Liver (tissue), 3 donors: Measurements from ENCODE around the gene LINGO4.

Experiments used
- CTCF ChIP-seq: fragments of 150-350 bp; IDR thresholded peaks from 2 replicates; pipeline ENCODE4 v1.5.1; 2017; ENCODE audit warnings: improper control_type of control experiment, low read depth, low read length; ENCODE audit not compliant: missing input control
- FOXA1 ChIP-seq: IDR thresholded peaks from 2 replicates; pipeline ENCODE4 v1.6.1; 2016; ENCODE audit warnings: antibody characterized with exemption
- HNF4G ChIP-seq: IDR thresholded peaks from 2 replicates; pipeline ENCODE4 v1.6.1; 2016; ENCODE audit warnings: antibody characterized with exemption
- RAD21 ChIP-seq, 2 donors: IDR thresholded peaks; 2 replicates each; pipeline ENCODE4 v1.6.1; 2016; ENCODE audit warnings: antibody characterized with exemption in 2 of 2, mild to moderate bottlenecking in 2 of 2
- RXRA ChIP-seq, 2 donors: IDR thresholded peaks; 2 replicates each; pipeline ENCODE4 v1.6.1; 2017 to 2018; ENCODE audit warnings: antibody characterized with exemption in 2 of 2, mild to moderate bottlenecking in 1 of 2
- SP1 ChIP-seq: IDR thresholded peaks from 2 replicates; pipeline ENCODE4 v1.6.1; 2018; ENCODE audit warnings: antibody characterized with exemption, mild to moderate bottlenecking
- TAF1 ChIP-seq: conservative IDR thresholded peaks from 2 replicates; pipeline ENCODE4 v1.6.1; 2016; ENCODE audit warnings: antibody characterized with exemption, mild to moderate bottlenecking
- YY1 ChIP-seq: IDR thresholded peaks from 2 replicates; pipeline ENCODE4 v1.6.1; 2016; ENCODE audit warnings: antibody characterized with exemption, mild to moderate bottlenecking
- TF ChIP-seq, protein P1 (sequence below): IDR thresholded peaks from 2 replicates; pipeline ENCODE4 v1.6.1; 2016; ENCODE audit warnings: antibody characterized with exemption
- donor health status: healthy.
- donor health status: healthy.

GRCh38 chr1:151815716-151816327 lies 10.6 kb upstream of the LINGO4 start:
- TF ChIP-seq CTCF (no peak), YY1 (no peak), RAD21 (IDR thresholded peaks at IDR 0.05) (no peak), RXRA (IDR thresholded peaks at IDR 0.05) (no peak), HNF4G (no peak), TAF1 (no peak), FOXA1 (no peak), SP1 (no peak)
- TF ChIP-seq, protein P1, sequence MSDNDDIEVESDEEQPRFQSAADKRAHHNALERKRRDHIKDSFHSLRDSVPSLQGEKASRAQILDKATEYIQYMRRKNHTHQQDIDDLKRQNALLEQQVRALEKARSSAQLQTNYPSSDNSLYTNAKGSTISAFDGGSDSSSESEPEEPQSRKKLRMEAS: no peak
